BJ (cell line): Measurements from ENCODE around the gene HSD3B1. TPM values are rescaled to one million over a fixed set of nuclear protein-coding genes. Genes with fewer than 3 reads are reported as not detected.
"Not testable (repeated sequence)": the region's sequence is repeated elsewhere in the genome, so short reads cannot be mapped to it uniquely, and the experiment has no call there.

Source experiments
- CTCF ChIA-PET: fragments of 350-600 bp; formaldehyde crosslinking; extraction: SDS; loops from one replicate; lab custom pipeline; 2021; ENCODE audit warnings: antibody characterized with exemption, inconsistent platforms; lab: Yijun Ruan, JAX
- POLR2A ChIA-PET: fragments of 300-600 bp; sonication (Branson Sonifier 250); formaldehyde crosslinking; extraction: SDS; loops from one replicate; lab custom pipeline; 2021; ENCODE audit warnings: antibody characterized with exemption; lab: Charles Lee
- DNase-seq: peaks from one replicate; pipeline ENCODE4 v3.0.0-alpha.2; 2011; ENCODE audit warnings: low read depth
- H3K27me3 ChIP-seq: 2 replicates; pipeline ENCODE4 v1.6.0; 2011; ENCODE audit warnings: low read length; ENCODE audit not compliant: control insufficient read depth, insufficient read depth
- H3K36me3 ChIP-seq: 2 replicates; pipeline ENCODE4 v1.5.1; 2011; ENCODE audit warnings: low read length; ENCODE audit not compliant: control insufficient read depth, insufficient read depth
- H3K4me3 ChIP-seq: 2 replicates; pipeline ENCODE4 v1.5.1; 2011; ENCODE audit warnings: low read depth, mild to moderate bottlenecking, control low read depth, low read length
- CTCF ChIP-seq: IDR thresholded peaks from 2 replicates; pipeline ENCODE4 v1.5.1; 2011; ENCODE audit warnings: low read depth, mild to moderate bottlenecking, control low read depth, inconsistent platforms, low read length, moderate library complexity; ENCODE audit not compliant: insufficient read depth
- polyA plus RNA-seq: library from polyadenylated mRNA; depleted of rRNA; stranded (reverse); fragments of >200 nt; gene quantifications from 2 replicates; pipeline ENCODE4 v1.2.3, GENCODE V29; 2011; rRNA removed

The HSD3B1 gene
- polyA plus RNA-seq, 1 experiment = not detected

DNA sequence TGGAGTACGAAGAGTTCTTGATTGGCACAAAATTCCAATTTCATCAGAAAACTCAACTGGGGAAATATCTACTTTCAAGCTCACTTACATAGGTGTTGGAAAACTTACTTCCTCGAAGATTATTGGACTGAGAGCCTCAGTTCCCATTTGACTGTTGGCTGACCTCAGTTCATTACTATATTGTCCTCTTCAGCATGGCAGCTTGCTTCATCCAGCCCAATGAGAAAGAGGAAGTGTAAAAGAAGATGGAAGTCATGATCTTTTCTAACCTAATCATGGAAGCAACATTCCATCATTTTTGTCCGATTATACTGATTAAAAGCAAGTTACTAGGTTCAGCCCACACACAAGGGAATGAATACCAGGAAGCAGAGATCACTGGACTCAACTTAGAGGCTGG is 49.4 kb downstream of the HSD3B1 start:
- CTCF ChIA-PET = no interaction called here
- POLR2A ChIA-PET = no interaction called here
- DNase-seq = no peak
- TF ChIP-seq CTCF = no peak
- H3K27me3 ChIP-seq = peaks cover 1% of the 10 kb centered on the region; the same call in 1 of the 2 replicates
- H3K36me3 ChIP-seq = no peaks in the 10 kb centered on the region
- H3K4me3 ChIP-seq = no peak overlapping the region

GRCh38 chr1:119560402-119560801 is 53.4 kb downstream of the HSD3B1 start:
- DNase-seq, POLR2A ChIA-PET, H3K4me3 ChIP-seq, H3K36me3 ChIP-seq, H3K27me3 ChIP-seq, CTCF ChIA-PET: not testable (repeated sequence)

DNA sequence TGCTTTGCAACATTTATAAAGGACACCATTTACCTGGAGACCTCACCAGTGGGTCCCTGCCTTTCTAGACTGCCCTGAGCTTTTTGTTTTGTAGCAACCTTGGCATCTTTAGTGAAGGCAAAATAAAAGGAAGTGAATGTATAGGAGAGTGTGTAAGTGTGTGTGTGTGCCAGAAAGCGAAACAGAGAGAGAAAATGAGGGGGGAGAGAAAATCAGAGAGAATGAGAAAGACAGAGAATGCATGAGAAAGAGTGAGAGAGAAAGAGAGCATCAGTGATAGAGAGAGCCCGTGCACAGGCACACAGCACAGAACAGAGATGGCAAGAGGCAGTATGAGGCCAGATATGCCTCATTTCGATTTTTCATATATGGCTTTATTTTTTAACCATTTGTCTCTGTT is 57.5 kb downstream of the HSD3B1 start:
- H3K36me3 ChIP-seq = no peaks in the 10 kb centered on the region
- peaks cover 6% of the 10 kb centered on the region for H3K27me3 ChIP-seq
- no peak overlapping the region for H3K4me3 ChIP-seq
- no peak for DNase-seq
- CTCF ChIA-PET = no interaction called here
- POLR2A ChIA-PET = no interaction called here
- TF ChIP-seq CTCF = no peak

Other genes with a start within 250 kb of the HSD3B1 start
- not detected in 2 replicates for gene HAO2, start 138.4 kb upstream of the HSD3B1 start, polyA plus RNA-seq
- not detected in 2 replicates for gene HSD3B2, start 92.1 kb upstream of the HSD3B1 start, polyA plus RNA-seq
- gene ZNF697, start 141.1 kb downstream of the HSD3B1 start, polyA plus RNA-seq = 3.2 and 5.7 TPM in 2 replicates
- 138 and 287 TPM in 2 replicates for gene PHGDH, start 204.7 kb downstream of the HSD3B1 start, polyA plus RNA-seq